GM06990 (cell line): ENCODE results near the gene SCD5.

Source experiments
- DNase-seq: peaks from one replicate; pipeline ENCODE4 v3.0.0-alpha.2; 2011; ENCODE audit not compliant: insufficient read length; ENCODE audit errors: extremely low read depth
- H3K27me3 ChIP-seq: replicated peaks from 2 replicates; pipeline ENCODE4 v1.6.0; 2011; ENCODE audit warnings: low read length; ENCODE audit not compliant: control insufficient read depth, insufficient read depth
- H3K36me3 ChIP-seq: 2 replicates; pipeline ENCODE4 v1.5.1; 2011; ENCODE audit warnings: low read length; ENCODE audit not compliant: control insufficient read depth, insufficient read depth
- H3K4me3 ChIP-seq: replicated peaks from 2 replicates; pipeline ENCODE4 v1.5.1; 2011; ENCODE audit warnings: low read depth, mild to moderate bottlenecking, control low read depth, low read length
- TF ChIP-seq, protein P1 (sequence below): IDR thresholded peaks from 2 replicates; pipeline ENCODE4 v1.5.1; 2011; ENCODE audit warnings: low read length, control low read depth, mild to moderate bottlenecking, inconsistent platforms; ENCODE audit not compliant: insufficient read depth, poor library complexity, severe bottlenecking

Gene SCD5

GRCh38 chr4:82770607-82771006 is 28.0 kb downstream of the SCD5 start:
- Histone ChIP-seq H3K36me3 (no peaks in the 10 kb centered on the region), H3K4me3 (no peak overlapping the region), H3K27me3 (no peaks in the 10 kb centered on the region)
- DNase-seq, result no peak
- TF ChIP-seq, protein P1, sequence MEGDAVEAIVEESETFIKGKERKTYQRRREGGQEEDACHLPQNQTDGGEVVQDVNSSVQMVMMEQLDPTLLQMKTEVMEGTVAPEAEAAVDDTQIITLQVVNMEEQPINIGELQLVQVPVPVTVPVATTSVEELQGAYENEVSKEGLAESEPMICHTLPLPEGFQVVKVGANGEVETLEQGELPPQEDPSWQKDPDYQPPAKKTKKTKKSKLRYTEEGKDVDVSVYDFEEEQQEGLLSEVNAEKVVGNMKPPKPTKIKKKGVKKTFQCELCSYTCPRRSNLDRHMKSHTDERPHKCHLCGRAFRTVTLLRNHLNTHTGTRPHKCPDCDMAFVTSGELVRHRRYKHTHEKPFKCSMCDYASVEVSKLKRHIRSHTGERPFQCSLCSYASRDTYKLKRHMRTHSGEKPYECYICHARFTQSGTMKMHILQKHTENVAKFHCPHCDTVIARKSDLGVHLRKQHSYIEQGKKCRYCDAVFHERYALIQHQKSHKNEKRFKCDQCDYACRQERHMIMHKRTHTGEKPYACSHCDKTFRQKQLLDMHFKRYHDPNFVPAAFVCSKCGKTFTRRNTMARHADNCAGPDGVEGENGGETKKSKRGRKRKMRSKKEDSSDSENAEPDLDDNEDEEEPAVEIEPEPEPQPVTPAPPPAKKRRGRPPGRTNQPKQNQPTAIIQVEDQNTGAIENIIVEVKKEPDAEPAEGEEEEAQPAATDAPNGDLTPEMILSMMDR, result no peak

DNA sequence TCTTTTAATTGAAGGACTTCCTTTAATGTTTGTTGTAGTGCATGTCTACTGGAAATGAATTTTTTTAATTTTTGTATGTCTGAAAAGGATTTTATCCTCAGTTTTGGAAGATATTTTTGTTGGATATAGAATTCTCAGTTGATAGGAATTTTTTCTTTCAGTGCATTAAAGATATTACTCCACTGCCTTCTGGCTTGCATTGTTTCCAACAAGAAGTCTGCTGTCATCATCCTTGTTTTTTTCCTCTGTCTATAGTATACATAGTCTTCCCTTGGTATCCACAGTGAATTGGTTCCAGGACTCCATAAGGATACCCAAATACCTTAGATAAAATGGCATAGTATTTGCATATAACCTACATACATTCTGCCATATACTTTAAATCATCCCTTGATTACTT is 33.5 kb downstream of the SCD5 start:
- no peak for DNase-seq
- TF ChIP-seq, protein P1, result no peak
- no peaks in the 10 kb centered on the region for H3K36me3 ChIP-seq
- H3K4me3 ChIP-seq, result no peak overlapping the region
- no peaks in the 10 kb centered on the region for H3K27me3 ChIP-seq

DNA sequence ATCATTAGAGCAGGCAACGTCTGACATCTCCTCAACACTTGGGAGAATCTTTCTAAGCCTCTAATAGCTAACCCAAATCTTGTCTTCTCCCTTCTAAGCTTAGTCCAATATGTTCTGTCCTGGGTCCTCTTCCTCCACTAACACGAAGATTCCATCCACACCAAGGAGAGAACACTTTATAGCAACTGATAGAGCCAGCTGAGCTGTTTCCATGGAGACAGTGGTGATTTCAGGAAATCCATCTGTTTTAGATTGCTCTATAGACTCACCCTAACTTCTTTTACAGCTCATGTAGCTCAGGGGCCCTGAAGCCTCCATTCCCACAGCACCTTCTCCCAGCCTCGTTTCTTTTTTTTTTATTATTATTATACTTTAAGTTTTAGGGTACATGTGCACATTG is 37.4 kb downstream of the SCD5 start:
- no peak for DNase-seq
- Histone ChIP-seq H3K36me3 (no peaks in the 10 kb centered on the region), H3K27me3 (no peaks in the 10 kb centered on the region), H3K4me3 (no peak overlapping the region)
- TF ChIP-seq, protein P1, result no peak

DNA sequence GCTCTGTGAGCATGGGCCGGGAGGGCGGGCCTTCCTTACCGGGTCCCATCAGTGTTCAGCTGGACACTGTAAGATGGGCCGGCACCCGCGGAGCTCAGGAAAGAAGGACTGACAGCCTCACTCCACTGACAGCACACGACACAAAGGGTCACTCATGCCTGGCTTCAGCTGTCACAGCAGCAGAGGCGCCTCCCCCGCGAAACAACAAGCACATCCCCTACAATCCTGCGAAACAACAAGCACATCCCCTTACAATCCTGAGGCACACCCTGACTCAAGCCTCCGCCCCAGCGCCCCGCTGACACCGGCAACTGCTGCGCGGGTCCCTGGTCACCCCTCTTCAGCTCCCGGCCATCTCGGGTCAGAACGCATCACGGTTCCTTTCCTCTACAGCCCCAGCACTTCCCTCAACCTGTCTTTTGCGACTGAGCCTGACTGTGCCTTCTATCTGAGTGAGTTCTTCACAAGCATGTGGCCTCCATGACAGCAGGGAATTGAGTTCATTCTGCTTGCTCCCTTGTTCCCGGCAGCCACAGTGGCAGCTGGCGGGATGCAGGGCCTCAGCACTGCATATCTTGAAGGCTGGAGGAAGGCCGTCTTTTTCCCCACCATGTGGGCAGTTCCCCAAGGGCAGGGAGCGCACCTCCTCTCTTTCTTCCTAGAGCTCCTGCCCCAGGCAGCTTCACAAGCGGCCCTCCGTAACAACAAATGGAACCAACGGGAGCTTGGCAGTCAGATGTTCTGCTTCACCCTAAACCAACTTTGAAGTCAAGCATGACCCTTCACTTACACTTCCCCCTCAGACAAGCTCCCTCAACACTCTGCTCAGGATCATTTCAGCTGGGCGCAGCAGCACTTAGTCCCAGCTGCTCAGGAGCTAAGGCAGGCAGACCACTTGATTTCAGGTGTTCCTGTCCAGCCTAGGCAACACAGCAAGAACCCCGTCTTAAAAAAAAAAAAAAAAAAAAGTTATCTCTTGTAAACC is 39.6 kb downstream of the SCD5 start:
- no peak overlapping the region for H3K4me3 ChIP-seq
- TF ChIP-seq, protein P1, result no peak
- DNase-seq, result no peak
- H3K27me3 ChIP-seq, result no peaks in the 10 kb centered on the region
- H3K36me3 ChIP-seq, result no peaks in the 10 kb centered on the region

GRCh38 chr4:82756061-82756460 is 42.5 kb downstream of the SCD5 start:
- no peak overlapping the region for H3K4me3 ChIP-seq
- no peak for DNase-seq
- TF ChIP-seq, protein P1, result no peak
- no peaks in the 10 kb centered on the region for H3K27me3 ChIP-seq
- H3K36me3 ChIP-seq, result no peaks in the 10 kb centered on the region

GRCh38 chr4:82755650-82756049 is 42.9 kb downstream of the SCD5 start:
- H3K4me3 ChIP-seq, result no peak overlapping the region
- no peaks in the 10 kb centered on the region for H3K36me3 ChIP-seq
- TF ChIP-seq, protein P1, result no peak
- H3K27me3 ChIP-seq, result no peaks in the 10 kb centered on the region
- no peak for DNase-seq
